Measurements from ENCODE around the gene RPA3.
"Not testable (repeated sequence)": the region's sequence is repeated elsewhere in the genome, so short reads cannot be mapped to it uniquely, and the experiment has no call there.

The RPA3 gene

DNA sequence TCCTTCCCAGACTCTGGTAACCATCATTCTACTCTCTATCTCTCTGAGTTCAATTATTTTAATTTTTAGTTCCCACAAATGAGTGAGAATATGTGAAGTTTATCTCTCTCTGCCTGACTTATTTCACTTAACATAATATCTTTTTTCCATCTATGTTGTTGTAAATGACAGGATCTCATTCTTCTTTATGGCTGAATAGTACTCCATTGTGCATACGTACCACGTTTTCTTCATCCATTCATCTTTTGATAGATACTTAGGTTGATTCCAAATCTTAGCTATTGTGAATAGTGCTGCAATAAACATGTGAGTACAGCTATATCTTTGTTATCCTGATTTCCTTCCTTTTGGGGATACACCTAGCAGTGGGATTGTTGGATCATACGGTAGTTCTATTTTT lies 23.9 kb downstream of the RPA3 start:
- DNase-seq (ENCODE audit: low read depth), result no peak

GRCh38 chr7:7693881-7694280 lies 24.5 kb downstream of the RPA3 start:
- DNase-seq (ENCODE audit: low read depth), result no peak

DNA sequence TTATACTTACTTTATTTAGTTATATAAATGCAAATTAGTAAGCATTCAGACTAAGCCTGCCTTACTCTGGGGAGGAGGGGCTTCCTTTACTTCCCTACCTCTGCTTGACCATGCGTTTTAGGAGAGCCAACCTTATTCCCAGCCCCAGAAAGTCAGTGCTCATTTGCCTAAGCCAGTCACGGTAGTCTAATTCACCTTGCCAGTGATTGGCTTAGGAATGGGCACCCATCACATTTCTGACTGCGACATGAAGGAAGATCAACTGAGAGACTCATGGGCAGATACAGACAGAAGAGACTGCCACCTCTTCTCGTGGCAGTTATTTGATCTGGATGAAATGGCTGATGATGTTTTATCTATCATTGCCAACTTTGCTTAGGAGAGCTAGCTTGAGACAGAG lies 29.5 kb downstream of the RPA3 start:
- no peak for DNase-seq (ENCODE audit: low read depth)

- DNase-seq (ENCODE audit: low read depth), result no peak
Measured at GRCh38 chr7:7688310-7688709, 30.1 kb downstream of the RPA3 start.

DNA sequence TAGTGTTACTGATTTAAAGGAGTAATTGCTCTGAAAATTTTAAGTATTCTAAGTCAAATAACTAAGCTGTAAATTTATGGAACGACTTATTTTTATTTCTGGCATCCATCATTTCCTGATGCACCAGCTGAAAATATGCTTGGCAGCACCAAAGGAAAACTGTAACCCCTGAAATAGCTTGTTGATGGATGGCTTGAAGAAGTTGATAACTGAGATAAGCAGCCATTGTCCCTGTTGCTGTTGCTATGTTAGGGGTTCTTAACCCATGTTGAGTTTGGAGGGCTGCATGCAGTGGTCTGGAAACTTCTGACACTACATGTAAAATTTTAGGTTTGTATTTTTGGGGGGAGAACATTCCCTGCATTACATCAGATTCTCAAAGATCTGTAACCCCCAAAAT lies 30.6 kb downstream of the RPA3 start:
- DNase-seq (ENCODE audit: low read depth), result no peak

GRCh38 chr7:7686811-7687508 lies 31.4 kb downstream of the RPA3 start:
- no peak for DNase-seq (ENCODE audit: low read depth)

GRCh38 chr7:7682861-7683260 lies 35.5 kb downstream of the RPA3 start:
- DNase-seq (ENCODE audit: low read depth), result no peak

- DNase-seq (ENCODE audit: low read depth), result no peak
Measured at GRCh38 chr7:7681936-7682329, 36.5 kb downstream of the RPA3 start.

DNA sequence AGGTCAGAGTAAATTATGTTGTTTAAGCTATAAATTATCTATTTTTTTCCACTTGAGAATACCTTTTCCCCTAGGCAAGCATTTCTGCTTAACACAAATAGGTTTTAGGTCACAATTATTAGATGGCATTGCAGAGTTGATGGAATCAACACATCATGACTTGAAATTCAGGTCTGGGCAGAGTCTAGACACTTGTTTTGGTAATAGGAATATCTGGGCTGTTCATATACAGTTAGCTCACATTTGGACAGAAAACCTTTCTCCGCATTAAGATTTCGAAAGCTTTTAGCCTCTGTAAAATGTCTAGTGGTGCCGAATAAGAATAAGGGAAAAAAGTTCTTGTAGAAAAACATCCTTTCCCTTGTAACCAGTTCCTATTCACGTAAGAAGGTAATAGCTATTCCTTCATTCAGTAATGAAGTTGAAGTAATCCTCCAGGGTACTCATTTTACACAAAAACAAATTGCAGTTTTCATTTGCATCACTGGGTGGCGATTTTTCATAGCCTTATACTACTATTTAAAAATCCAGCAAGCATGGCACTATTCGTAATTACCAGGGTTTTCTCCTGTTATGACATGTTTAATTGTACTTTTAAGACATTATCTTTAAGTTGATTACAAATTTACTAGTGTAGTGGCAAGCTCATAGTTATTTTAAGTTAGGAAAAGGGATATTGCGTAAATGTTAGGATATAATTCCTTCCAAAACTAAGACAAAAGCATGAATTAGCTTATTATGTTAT lies 37.0 kb downstream of the RPA3 start:
- DNase-seq (ENCODE audit: low read depth), result no peak

DNA sequence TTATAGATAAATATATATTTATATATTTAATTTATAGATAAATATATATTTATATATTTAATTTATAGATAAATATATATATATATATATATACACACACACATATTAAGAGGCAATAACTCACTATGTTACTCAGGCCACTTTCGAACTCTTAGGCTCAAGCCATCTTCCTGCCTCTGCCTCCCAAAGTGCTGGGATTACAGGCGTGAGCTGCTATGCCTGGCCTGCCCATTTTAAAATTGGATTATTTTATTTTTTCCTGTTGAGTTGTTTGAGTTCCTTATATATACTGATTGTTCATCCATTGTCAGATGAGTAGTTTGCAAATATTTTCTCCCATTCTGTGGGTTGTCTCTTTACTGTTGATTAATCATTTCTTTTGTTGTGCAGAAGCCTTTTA lies 38.8 kb downstream of the RPA3 start:
- DNase-seq (ENCODE audit: low read depth), result not testable (repeated sequence)

- DNase-seq (ENCODE audit: low read depth), result no peak
Measured at GRCh38 chr7:7675686-7676085, 42.7 kb downstream of the RPA3 start.

DNA sequence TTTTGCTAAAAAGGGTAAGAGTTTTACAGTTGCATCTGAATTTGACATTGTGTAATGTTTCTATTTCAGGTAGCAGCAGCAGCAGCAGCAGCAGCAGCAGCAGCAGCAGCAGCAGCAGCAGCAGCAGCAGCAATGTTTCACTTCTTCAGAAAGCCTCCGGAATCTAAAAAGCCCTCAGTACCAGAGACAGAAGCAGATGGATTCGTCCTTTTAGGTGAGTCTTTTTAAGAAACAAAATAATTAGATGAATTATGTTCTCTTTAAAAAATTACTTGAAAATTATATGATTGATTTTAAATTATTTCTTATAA lies 45.2 kb downstream of the RPA3 start:
- DNase-seq (ENCODE audit: low read depth), result no peak

DNA sequence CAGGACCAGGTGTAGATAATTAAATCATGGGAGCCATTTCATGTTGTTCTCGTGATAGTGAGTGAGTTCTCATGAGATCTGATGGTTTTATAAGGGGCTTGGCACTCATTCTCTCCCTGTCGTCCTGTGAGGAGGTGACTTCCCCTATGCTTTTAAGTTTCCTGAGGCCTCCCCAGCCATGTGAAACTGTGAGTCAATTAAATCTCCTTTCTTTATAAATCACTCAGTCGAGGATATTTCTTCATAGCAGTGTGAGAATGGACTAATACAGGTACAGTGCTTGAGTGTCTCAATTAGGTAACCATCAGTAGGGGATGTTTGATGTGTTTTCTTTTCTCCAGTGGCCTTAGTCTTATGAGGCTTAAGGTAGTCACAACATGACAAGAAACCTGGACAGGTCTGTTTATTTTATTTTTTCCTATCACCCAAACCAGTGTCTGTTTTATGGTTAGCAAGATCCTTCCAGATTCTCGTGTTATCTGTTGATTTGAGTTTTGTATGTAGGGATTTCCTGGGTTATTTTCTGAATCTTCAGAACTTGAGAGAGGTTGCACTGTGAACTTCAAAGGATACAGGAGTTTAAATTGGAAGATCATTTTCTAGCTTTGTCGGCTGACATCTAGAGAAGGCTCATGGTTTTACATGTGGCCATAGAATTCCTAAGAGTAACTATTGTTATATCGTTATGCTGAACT lies 45.7 kb downstream of the RPA3 start:
- no peak for DNase-seq (ENCODE audit: low read depth)

DNA sequence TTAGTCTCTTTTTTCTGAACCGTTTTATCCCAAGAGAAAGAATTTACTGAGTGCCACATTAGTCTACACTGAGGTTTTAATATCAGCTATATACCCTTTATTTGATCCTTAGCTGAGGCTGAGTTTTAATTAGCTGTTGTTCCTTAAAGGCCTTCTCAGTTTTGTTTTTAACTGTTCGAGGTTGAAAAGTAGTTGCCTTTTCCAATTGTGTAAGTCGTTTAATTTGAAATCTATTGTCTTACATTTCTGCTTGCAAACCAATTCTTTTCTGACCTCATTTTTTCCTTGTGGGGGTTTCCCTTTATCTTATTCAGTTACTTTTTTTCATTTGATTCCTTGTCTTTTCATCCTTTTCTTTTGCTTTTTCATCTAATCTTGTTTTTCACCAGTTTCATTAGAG lies 47.0 kb downstream of the RPA3 start:
- DNase-seq (ENCODE audit: low read depth), result no peak

DNA sequence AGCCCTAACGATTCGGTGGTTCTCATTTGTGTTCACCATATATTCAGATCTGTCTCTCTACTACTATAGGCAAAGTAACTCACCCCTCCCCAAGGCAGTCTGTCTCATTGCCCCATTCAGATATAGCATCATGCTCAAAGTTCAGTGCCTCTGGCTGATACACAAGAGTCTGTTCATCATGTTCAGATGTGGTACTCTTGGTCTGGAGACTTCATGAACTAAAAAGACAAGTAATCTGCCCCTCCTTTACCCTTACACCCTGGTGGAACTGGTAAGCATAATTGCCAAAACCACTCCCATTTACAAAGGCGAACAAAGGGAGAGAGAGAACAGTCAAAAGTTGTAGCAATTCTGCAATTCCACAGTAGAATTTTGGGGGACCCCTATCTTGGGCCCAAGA lies 47.9 kb downstream of the RPA3 start:
- no peak for DNase-seq (ENCODE audit: low read depth)

- DNase-seq (ENCODE audit: low read depth), result no peak
Measured at GRCh38 chr7:7668706-7669105, 49.7 kb downstream of the RPA3 start.

DNA sequence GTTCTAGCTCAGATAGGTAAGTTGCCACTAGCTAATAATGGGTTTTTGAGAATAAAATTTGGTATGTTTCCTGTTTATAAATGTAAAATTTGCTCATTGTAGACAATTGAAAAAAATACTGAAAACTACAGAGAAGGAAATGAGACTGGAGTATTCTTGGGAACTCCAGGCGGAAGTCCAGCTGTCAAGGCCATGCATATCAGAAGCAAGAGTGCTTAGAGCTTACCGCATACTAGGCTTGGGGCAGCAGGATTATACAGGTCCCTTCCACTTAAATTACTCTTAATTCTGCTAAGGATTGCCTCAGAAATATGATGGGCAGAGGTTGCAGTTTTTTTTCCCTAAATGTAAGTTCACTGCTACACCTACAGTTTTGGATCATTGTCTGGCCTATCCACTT lies 51.2 kb downstream of the RPA3 start:
- no peak for DNase-seq (ENCODE audit: low read depth)

- DNase-seq (ENCODE audit: low read depth), result no peak
Measured at GRCh38 chr7:7665031-7665430, 53.4 kb downstream of the RPA3 start.

DNA sequence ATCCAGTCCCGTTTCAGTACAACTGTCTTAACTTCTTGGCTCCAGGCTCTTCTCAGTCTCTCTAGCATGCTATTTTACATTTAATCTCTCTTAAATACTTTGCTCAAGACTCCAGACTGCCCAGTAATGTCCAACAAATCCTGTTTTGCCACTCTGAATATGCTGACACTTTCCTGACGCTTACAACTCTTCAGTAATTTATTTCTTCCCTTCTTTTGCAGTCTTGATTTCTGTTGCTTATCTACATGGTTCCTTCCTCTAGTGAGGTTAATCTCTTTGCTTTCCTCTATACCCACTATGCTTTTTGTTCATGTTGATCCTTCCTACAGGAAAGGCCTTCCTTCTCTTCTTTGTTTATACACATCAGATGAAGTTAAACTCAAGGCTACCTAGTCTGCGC lies 54.1 kb downstream of the RPA3 start:
- no peak for DNase-seq (ENCODE audit: low read depth)

DNA sequence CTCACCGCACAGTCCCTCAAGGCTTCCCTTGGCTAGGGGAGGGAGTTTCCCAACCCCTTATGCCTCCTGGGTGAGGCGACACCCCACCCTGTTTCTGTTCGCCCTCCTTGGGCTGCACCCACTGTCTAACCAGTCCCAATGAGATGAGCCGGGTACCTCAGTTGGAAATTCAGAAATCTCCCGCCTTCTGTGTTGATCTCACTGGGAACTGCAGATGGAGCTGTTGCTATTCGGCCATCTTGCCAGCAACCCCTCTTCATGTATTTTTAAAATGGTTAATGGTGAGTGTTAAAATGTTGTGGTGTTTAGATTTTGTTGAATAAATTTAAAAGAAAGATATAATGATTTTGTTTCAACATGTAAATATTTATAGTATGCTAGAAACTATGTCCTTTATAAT lies 55.9 kb downstream of the RPA3 start:
- DNase-seq (ENCODE audit: low read depth), result no peak

- DNase-seq (ENCODE audit: low read depth), result not testable (repeated sequence)
Measured at GRCh38 chr7:7656459-7656858, 61.9 kb downstream of the RPA3 start.

DNA sequence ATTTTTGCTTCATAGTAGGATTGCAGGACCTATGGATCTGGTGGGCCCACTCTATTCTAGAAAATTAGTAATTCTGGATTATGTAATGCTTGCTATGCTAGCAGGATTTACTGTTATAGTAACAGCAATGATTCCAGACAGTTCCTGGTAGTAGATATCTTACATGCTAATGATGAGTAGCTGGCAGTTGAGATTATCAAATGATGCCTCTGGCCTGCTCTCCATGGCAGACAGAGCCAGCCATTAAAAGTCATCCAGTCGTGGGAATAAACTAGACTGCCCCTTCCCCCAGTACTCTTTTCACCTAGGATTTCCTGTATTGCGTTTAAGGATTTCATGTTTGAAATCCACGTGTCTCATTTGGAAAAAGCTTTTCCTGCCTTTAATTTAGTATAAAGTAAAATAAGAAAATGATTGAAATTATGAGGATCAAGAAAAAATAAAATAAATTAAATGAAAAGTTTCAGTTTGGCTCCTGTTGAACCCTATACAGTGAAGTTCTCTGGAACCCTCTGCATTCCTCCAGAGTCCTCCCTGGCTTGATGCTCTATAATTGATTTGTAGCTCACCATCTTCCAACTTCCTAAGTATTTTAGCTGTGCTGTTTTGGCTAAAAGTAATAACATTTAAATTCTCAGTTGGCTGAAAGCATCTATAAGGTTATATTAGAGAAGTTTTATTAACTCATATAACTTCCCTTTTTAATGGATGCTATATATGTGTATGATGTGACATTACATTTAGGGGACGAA lies 63.3 kb downstream of the RPA3 start:
- no peak for DNase-seq (ENCODE audit: low read depth)

Data from T-helper 22 cell (primary cell).